Upper lobe of left lung (tissue), 4 donors: Measurements from ENCODE around the gene ACKR3.

Source experiments
- EP300 ChIP-seq, 4 donors: sonication (generic); formaldehyde crosslinking; IDR thresholded peaks; one replicate each; pipeline ENCODE4 v1.5.1; 2017; ENCODE audit warnings: antibody characterized with exemption in 4 of 4, control low read depth in 2 of 4
- POLR2A ChIP-seq, 4 donors: fragments of 450-650 bp; IDR thresholded peaks; one replicate each; pipeline ENCODE4 v1.5.1; 2016 to 2017; ENCODE audit warnings: antibody characterized with exemption in 4 of 4, mild to moderate bottlenecking in 2 of 4
- POLR2AphosphoS5 ChIP-seq, 2 donors: sonication (generic); formaldehyde crosslinking; IDR thresholded peaks; one replicate each; pipeline ENCODE4 v1.5.1; 2017; ENCODE audit warnings: antibody characterized with exemption in 2 of 2
- TF ChIP-seq, protein P1 (sequence below), 6 experiments: fragments of 450-650 bp in 4 of 6; fragments of 200-600 bp in 2 of 6; sonication (generic) in 2 of 6; IDR thresholded peaks; one replicate each; pipeline ENCODE4 v1.5.1; 2016 to 2019; ENCODE audit warnings: antibody characterized with exemption in 6 of 6

DNA sequence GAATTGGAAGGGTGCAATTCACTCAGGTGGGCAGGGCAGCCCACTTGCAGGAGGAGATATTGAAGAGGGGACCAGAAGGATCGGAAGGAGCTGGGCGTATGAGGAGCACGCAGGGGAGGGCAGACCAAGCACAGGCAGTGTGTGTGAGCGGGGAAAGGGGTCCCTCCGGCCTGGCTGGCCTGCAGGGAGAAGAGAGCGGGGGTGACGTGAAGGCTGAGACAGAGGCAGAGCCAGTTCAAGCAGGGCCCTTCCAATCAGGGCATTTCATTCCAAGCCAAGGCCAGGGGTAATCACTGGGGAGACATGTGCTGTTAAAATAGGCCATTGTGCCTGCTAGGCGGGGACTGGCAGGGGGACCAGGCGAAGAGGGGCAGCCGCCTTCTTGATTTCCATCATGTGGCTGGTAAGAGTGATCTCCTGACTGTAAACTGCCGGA is 62.2 kb downstream of the ACKR3 start:
- no peak for TF ChIP-seq POLR2A (IDR thresholded peaks at IDR 0.05)
- TF ChIP-seq, protein P1, sequence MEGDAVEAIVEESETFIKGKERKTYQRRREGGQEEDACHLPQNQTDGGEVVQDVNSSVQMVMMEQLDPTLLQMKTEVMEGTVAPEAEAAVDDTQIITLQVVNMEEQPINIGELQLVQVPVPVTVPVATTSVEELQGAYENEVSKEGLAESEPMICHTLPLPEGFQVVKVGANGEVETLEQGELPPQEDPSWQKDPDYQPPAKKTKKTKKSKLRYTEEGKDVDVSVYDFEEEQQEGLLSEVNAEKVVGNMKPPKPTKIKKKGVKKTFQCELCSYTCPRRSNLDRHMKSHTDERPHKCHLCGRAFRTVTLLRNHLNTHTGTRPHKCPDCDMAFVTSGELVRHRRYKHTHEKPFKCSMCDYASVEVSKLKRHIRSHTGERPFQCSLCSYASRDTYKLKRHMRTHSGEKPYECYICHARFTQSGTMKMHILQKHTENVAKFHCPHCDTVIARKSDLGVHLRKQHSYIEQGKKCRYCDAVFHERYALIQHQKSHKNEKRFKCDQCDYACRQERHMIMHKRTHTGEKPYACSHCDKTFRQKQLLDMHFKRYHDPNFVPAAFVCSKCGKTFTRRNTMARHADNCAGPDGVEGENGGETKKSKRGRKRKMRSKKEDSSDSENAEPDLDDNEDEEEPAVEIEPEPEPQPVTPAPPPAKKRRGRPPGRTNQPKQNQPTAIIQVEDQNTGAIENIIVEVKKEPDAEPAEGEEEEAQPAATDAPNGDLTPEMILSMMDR (IDR thresholded peaks at IDR 0.05), result no peak
- TF ChIP-seq POLR2AphosphoS5 (IDR thresholded peaks at IDR 0.05), result no peak
- TF ChIP-seq EP300 (IDR thresholded peaks at IDR 0.05), result no peak
